SIG-M5 treated with dmso at 0.1 percent for 504 hours (cell line): ENCODE data around the gene UMPS.
"Not testable (repeated sequence)": the region's sequence is repeated elsewhere in the genome, so short reads cannot be mapped to it uniquely, and the experiment has no call there.

Experiments used
- DNase-seq: peaks from one replicate; lab custom pipeline; 2025; ENCODE audit not compliant: unreplicated experiment; lab: John Stamatoyannopoulos, UW

The UMPS gene

GRCh38 chr3:124779116-124779515 lies 48.9 kb downstream of the UMPS start:
- DNase-seq: no peak

GRCh38 chr3:124779751-124780191 lies 49.5 kb downstream of the UMPS start:
- no peak for DNase-seq

- DNase-seq: no peak
Observed at GRCh38 chr3:124780356-124780755, 50.1 kb downstream of the UMPS start.

- DNase-seq: no peak
Observed at GRCh38 chr3:124780761-124781475, 50.7 kb downstream of the UMPS start.

DNA sequence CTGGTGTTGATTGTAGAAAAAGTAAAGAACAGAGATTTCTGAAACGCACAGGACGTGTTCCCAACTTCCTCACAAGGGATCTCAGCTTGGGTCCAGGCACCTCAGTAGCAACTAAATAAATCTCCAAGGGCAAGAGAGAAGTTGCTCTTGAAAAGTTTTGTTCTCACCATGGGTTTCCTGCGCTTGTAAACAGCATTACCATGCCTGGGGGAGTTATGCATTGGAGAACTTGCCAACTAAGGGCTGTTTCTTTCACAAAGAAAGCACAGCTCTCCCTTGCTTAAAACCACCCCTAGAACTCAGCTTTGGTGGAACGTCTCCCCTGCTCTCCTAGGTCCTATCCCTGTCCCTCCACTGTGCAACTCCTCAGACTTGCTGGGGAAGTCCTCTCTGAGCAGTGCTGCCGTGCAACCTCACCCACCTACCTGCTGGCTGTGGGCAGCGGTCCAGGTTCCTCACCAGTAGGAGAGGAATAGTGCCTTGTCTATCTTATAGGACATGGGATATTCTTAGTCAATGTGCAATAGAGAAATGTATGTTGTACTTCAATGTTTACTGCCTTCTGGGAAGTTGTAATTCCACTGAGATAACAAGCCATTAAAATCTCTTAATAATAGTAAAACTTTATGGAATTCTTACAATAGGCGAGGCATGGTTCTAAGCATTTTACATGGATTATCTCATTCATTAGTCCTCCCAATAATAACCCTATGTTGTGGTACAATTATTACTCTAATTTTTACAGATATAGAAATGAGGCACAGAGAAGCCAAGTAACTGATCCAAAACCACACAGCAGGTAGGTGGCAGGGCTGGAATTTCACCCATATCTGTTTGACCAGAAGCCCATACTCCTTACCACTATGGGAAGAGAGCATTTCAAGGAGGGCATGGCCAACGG lies 51.5 kb downstream of the UMPS start:
- no peak for DNase-seq

DNA sequence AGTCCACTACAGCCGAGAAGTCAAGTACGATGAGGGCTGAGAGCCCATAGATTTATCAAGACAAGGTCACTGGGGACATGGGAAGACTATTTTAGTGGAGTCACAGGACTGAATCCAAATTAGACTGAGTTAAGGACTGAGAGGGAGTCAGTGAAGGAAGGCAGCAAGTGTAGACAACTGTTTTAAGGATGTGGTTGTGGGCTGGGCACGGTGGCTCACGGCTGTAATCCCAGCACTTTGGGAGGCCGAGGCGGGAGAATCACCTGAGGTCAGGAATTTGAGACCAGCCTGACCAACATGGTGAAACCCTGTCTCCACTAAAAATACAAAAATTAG lies 52.1 kb downstream of the UMPS start:
- not testable (repeated sequence) for DNase-seq

- DNase-seq: no peak
Observed at GRCh38 chr3:124783696-124784095, 53.4 kb downstream of the UMPS start.

- DNase-seq: no peak
Observed at GRCh38 chr3:124784686-124785382, 54.6 kb downstream of the UMPS start.

DNA sequence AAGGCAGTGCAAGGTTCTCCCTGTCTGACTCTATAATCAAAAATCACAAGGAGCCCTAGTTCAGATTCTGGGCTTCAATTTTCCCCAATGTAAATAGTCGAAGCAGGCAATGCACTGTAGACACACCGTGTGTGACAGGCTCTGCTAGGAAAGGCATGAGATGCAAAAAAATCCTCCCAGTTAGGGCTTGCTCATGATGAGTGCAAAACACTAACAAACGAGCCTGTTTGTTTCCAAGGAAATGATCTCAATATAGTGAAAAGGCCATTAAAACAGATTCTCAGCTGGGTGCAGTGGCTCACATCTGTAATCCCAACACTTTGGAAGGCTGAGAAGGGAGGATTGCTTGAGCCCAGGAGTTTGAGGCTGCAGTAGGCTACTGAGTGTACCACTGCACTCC lies 55.7 kb downstream of the UMPS start:
- no peak for DNase-seq

DNA sequence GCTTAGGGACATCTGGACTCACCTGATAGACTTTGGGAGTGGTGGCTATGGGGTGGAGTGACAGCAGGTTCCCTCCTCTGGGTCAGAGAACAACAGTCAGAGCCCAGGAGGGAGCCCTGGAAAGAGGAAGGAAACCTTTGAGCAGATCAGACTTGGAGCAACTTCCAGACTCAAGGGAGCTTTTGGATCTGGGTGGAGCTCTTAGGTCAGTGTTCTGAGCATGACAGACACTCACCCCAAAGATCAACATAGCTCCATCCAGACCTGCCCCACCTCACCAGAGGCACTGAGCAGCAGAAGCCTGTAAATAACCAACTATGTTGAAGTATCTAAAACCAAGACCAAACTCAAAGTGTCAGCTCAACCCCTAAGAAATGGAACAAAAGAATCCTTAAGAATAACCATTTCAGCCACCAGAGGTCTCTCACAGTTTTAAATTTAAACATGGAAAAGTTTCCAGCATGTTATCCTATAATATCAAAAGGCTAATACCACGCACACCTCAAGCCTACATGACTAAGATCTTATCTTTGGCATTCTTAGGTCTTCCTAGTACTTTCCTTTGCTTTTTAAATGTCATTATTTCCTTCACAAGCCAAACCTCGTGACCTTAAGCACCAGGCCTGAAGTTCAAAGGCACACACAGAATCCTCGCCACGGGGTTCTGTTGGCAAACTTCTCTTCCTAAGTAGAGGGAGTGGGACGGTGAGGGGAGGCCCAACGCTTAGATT lies 56.4 kb downstream of the UMPS start:
- peak; percentile 27 for DNase-seq

DNA sequence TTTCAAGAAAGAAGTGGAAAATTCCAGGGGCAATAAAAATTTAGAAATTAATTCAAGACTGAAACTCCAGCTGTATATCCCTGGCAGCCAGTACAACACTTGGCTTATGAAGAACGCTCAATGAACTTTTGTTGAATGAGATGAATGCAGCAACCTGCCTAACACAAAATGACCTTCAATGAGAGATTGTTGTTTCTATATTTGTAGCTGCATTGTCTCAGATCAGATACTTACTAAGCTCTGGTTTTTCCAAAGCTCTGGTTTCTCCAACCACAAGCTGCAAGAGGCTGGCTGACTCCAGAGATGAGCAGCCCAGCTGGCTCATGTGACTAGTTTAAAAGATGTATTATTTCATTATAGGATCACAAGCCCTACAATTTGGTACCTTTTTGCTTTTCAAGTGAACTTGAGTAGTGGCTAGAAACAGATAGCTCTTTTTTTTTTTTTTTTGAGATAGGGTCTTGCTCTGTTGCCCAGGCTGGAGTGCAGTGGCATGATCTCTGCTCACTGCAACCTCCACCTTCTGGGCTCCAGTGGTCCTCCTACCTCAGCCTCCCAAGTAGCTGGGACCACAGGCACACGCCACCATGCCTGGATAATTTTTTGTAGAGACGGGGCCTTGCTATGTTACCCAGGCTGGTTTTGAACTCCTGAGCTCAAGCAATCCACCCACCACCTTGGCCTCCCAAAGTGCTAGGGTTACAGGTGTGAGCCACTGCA lies 57.4 kb downstream of the UMPS start:
- DNase-seq: no peak

DNA sequence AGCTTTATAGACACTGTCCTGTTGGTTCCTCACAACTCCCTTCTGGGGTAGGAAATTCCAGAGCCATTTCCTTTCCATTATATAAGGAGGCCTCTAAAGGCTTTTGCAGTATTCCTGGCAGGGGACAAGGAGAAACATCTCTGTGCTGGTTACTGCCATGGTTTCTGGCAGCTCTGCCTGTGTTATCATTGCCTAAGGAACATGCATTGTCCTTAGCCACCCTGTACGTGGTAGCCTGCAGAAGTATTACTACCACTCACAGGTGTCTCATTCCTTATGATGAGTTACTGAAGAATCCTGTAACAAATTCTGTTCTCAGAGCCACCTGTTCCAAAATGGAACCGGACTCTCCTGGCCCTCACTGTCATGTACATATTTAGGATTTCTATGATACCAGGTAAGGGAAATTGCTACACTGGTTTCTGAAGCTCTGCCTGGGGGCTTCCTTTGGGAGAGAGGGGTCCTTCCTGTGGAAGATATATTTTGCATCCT lies 58.0 kb downstream of the UMPS start:
- DNase-seq: no peak

DNA sequence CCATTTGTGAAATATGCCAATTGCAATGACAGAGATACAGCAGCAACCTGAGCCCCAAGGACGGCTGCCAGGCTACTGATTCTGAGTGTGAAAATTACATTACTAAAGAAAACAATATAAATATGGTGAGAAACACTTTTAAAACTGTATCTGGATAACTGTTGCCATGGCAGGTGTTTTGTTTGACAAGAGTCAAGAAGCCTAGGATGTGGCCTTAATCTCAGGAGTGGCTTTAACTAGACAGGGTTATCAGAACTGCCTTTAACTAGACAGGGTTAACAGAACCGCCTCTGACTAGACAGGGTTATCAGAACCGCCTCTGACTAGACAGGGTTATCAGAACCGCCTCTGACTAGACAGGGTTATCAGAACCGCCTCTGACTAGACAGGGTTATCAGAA lies 58.9 kb downstream of the UMPS start:
- not testable (repeated sequence) for DNase-seq

- DNase-seq: no peak
Observed at GRCh38 chr3:124791142-124791541, 60.9 kb downstream of the UMPS start.

- no peak for DNase-seq
Observed at GRCh38 chr3:124791639-124792151, 61.4 kb downstream of the UMPS start.

DNA sequence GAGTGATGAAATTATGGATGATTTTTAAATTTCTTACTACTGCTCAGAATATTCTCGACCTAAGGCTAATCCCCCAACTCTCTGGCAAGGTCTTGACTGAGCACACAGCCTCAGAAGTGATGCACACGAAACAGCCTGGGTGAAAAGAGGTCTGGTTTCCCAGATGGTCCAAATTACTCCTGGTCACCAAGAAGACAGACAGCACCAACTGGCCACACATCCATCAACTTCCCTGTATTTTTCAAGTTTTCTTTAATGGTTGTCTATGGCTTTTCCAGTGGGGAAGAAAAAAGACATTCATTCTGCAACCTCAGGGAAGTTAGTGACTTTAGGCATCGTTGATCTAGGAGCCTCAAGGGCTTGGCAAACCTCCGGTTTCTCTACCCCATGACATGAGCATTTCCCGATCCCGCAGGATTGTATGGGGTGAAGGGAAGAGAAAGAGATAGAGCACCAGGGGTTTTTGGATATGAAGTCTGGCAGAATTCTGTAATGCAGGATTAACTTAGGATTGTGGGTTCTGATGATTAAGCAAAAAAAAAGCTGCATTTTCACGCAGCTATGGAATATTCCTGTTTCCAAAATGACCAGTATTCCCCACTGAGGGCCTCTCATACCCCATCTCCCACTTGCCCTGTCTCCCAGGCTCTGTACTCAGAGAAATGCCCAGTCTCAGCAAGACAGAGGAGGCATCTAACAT lies 62.2 kb downstream of the UMPS start:
- DNase-seq: no peak

- DNase-seq: no peak
Observed at GRCh38 chr3:124793054-124793739, 62.9 kb downstream of the UMPS start.

GRCh38 chr3:124796477-124796876 lies 66.2 kb downstream of the UMPS start:
- no peak for DNase-seq

GRCh38 chr3:124797426-124797945 lies 67.2 kb downstream of the UMPS start:
- no peak for DNase-seq
